K562 (cell line): Measurements from ENCODE around the gene ABCA1. TPM values are rescaled to one million over a fixed set of nuclear protein-coding genes. Genes with fewer than 3 reads are reported as not detected.

Experiments used
- ATAC-seq: fragments of 200-7000 bp; cut with Tn5 transposase; 3 replicates; pipeline ENCODE4 v1.9.1; 2020; ENCODE audit warnings: moderate library complexity
- BruUV-seq: library from RNA; stranded (reverse); fragments of 400-500 nt; replicated peaks from 2 replicates; lab custom pipeline; 2021; lab: Mats Ljungman, UMichigan
- CTCF ChIA-PET: fragments of 300-600 bp; formaldehyde crosslinking; extraction: SDS; loops from one replicate; lab custom pipeline; 2021; ENCODE audit warnings: low intra/inter-chr PET ratio; lab: Yijun Ruan, JAX
- POLR2A ChIA-PET: fragments of 300-600, 350-650 bp; sonication (Branson Sonifier 250); formaldehyde crosslinking; extraction: SDS; loops from one replicate; lab custom pipeline; 2021; ENCODE audit warnings: antibody characterized with exemption, inconsistent platforms; lab: Yijun Ruan, JAX
- DNase-seq, 4 experiments: peaks; one replicate each; pipeline versions ENCODE4 v3.0.0 to v3.0.0-alpha.2; 2011 to 2018; ENCODE audit warnings: low spot score in 3 of 4, mixed read lengths in 3 of 4; ENCODE audit errors: extremely low read depth in 1 of 4
- FAIRE-seq: peaks from 2 replicates; lab custom pipeline; 2011; peaks lifted over from hg19 to GRCh38; lab: Jason Lieb, UNC
- H2AFZ ChIP-seq: 2 replicates; pipeline ENCODE4 v1.6.0; 2011; ENCODE audit warnings: low read depth, low read length, control low read depth, inconsistent platforms
- H3K27ac ChIP-seq: fragments of 200-600 bp; 3 replicates; pipeline ENCODE4 v1.8.0; 2011; ENCODE audit warnings: low read depth, mild to moderate bottlenecking, control low read depth, inconsistent platforms, low read length, moderate library complexity, mixed read lengths; ENCODE audit errors: extremely low read depth
- H3K27me3 ChIP-seq, 2 experiments: fragments of 300-600 bp in 1 of 2; 2 replicates in 1 of 2; 3 replicates in 1 of 2; pipeline versions ENCODE4 v1.6.0 to v1.8.0; 2011; ENCODE audit warnings: inconsistent platforms in 2 of 2, low read length in 2 of 2, mild to moderate bottlenecking in 1 of 2, mixed read lengths in 1 of 2, moderate library complexity in 1 of 2; ENCODE audit not compliant: control insufficient read depth in 2 of 2, insufficient read depth in 2 of 2
- H3K36me3 ChIP-seq: fragments of 300-600 bp; 3 replicates; pipeline ENCODE4 v1.8.0; 2011; ENCODE audit warnings: mild to moderate bottlenecking, low read length, inconsistent platforms; ENCODE audit not compliant: control insufficient read depth, insufficient read depth
- H3K4me1 ChIP-seq, 2 experiments: fragments of 200-600 bp in 1 of 2; replicated peaks in 1 of 2; 2 replicates in 1 of 2; 3 replicates in 1 of 2; pipeline versions ENCODE4 v1.5.1 to v1.8.0; 2011; ENCODE audit warnings: inconsistent platforms in 2 of 2, low read length in 2 of 2, mild to moderate bottlenecking in 1 of 2, mixed read lengths in 1 of 2, moderate library complexity in 1 of 2; ENCODE audit not compliant: control insufficient read depth in 2 of 2, insufficient read depth in 2 of 2
- H3K4me2 ChIP-seq: 2 replicates; pipeline ENCODE4 v1.6.1; 2011; ENCODE audit warnings: low read length, control low read depth, inconsistent platforms, mixed read lengths; ENCODE audit not compliant: insufficient read depth
- H3K4me3 ChIP-seq: fragments of 200-600 bp; sonication (generic), shearing (Covaris generic); 2 replicates; pipeline ENCODE4 v1.5.1; 2016; ENCODE audit warnings: control low read depth, inconsistent platforms
- H3K79me2 ChIP-seq: fragments of 200-600 bp; 3 replicates; pipeline ENCODE4 v1.8.0; 2011; ENCODE audit warnings: low read length, inconsistent platforms; ENCODE audit not compliant: control insufficient read depth, insufficient read depth
- H3K9ac ChIP-seq, 2 experiments: 2 replicates each; pipeline versions ENCODE4 v1.6.0 to v1.6.1; 2011; ENCODE audit warnings: low read depth in 2 of 2, low read length in 2 of 2, control low read depth in 1 of 2, inconsistent platforms in 1 of 2, mild to moderate bottlenecking in 1 of 2, mixed read lengths in 1 of 2; ENCODE audit not compliant: insufficient read depth in 1 of 2
- H3K9me1 ChIP-seq: one replicate; pipeline ENCODE4 v1.6.0; 2011; ENCODE audit warnings: inconsistent platforms, mild to moderate bottlenecking, low read length, moderate library complexity; ENCODE audit not compliant: control insufficient read depth, insufficient read depth
- H3K9me3 ChIP-seq: replicated peaks from 2 replicates; pipeline ENCODE4 v1.5.1; 2011; ENCODE audit warnings: low read depth, low read length, inconsistent platforms; ENCODE audit not compliant: control insufficient read depth, insufficient read depth
- H4K20me1 ChIP-seq: replicated peaks from 2 replicates; pipeline ENCODE4 v1.6.1; 2011; ENCODE audit warnings: low read length, inconsistent platforms, mixed read lengths; ENCODE audit not compliant: control insufficient read depth, insufficient read depth
- CCNT2 ChIP-seq: IDR thresholded peaks from 2 replicates; pipeline ENCODE4 v1.6.1; 2011; ENCODE audit warnings: borderline replicate concordance, low read depth, mild to moderate bottlenecking, moderate library complexity, mixed read lengths, low read length; ENCODE audit not compliant: insufficient read length; ENCODE audit errors: extremely low read depth
- CLOCK ChIP-seq: fragments of 250-450 bp; sonication (Bioruptor Pico); IDR thresholded peaks from 2 replicates; pipeline ENCODE4 v1.4.0; 2020; ENCODE audit warnings: mild to moderate bottlenecking, moderate library complexity, borderline replicate concordance
- CREBBP ChIP-seq: IDR thresholded peaks from one replicate; pipeline ENCODE4 v1.6.1; 2012; ENCODE audit warnings: low read depth, mild to moderate bottlenecking, control low read depth, inconsistent platforms, low read length
- E2F3 ChIP-seq: fragments of 250-450 bp; sonication (Bioruptor Pico); IDR thresholded peaks from 2 replicates; pipeline ENCODE4 v1.4.0; 2020; ENCODE audit warnings: mild to moderate bottlenecking
- ETS2 ChIP-seq: IDR thresholded peaks from 2 replicates; pipeline ENCODE4 v1.6.1; 2016; ENCODE audit warnings: borderline replicate concordance, missing genetic modification characterization, mild to moderate bottlenecking, moderate library complexity, missing compliant biosample characterization; ENCODE audit not compliant: poor library complexity, severe bottlenecking
- FOXJ3 ChIP-seq: sonication (generic); formaldehyde crosslinking; IDR thresholded peaks from 2 replicates; pipeline ENCODE4 v1.4.0; 2020; ENCODE audit warnings: mild to moderate bottlenecking, missing genetic modification reagents
- KAT8 ChIP-seq: fragments of 450-650 bp; IDR thresholded peaks from 2 replicates; pipeline ENCODE4 v1.6.1; 2016; ENCODE audit warnings: low read depth, mild to moderate bottlenecking
- NRF1 ChIP-seq, 2 experiments: fragments of 450-650 bp; IDR thresholded peaks in 1 of 2; conservative IDR thresholded peaks in 1 of 2; 2 replicates each; pipeline ENCODE4 v1.6.1; 2014; ENCODE audit warnings: mild to moderate bottlenecking in 2 of 2
- PTBP1 ChIP-seq: fragments of 200-400 bp; formaldehyde crosslinking; IDR thresholded peaks from 2 replicates; pipeline ENCODE4 v1.6.1; 2017; ENCODE audit warnings: low read depth, low read length
- RAD51 ChIP-seq: fragments of 450-650 bp; IDR thresholded peaks from 2 replicates; pipeline ENCODE4 v1.7.1; 2016; ENCODE audit warnings: low read depth, mild to moderate bottlenecking, borderline replicate concordance
- SMARCE1 ChIP-seq: fragments of 450-650 bp; IDR thresholded peaks from 2 replicates; pipeline ENCODE4 v1.7.1; 2016; ENCODE audit warnings: mild to moderate bottlenecking
- THAP12 ChIP-seq: fragments of 250-450 bp; sonication (Bioruptor Pico); IDR thresholded peaks from 2 replicates; pipeline ENCODE4 v1.9.0; 2021; ENCODE audit warnings: mild to moderate bottlenecking, inconsistent platforms
- ZFPM2 ChIP-seq: fragments of 250-450 bp; sonication (Bioruptor Pico); IDR thresholded peaks from 2 replicates; pipeline ENCODE4 v1.5.1; 2022; ENCODE audit warnings: mild to moderate bottlenecking
- ZNF174 ChIP-seq: fragments of 250-450 bp; sonication (Bioruptor Pico); IDR thresholded peaks from 2 replicates; pipeline ENCODE4 v1.4.0; 2020; ENCODE audit warnings: mild to moderate bottlenecking
- ZNF584 ChIP-seq: fragments of 200-800 bp; sonication (Bioruptor generic); IDR thresholded peaks from 2 replicates; pipeline ENCODE4 v1.6.1; 2016; ENCODE audit warnings: low read depth, mild to moderate bottlenecking, missing genetic modification characterization, missing compliant biosample characterization
- WGBS: fragments of 100-300 bp; shearing (Covaris generic); methylation state at CpG from one replicate; pipeline ENCODE4 v1.1.6; 2016; ENCODE audit warnings: low coverage, mixed read lengths; ENCODE audit not compliant: insufficient coverage; ENCODE audit errors: missing lambda C conversion rate; 5-methylcytosine and 5-hydroxymethylcytosine counted together
- in situ Hi-C: fragments of 300-500 bp; cut with MboI; formaldehyde crosslinking; loops from 4 replicates; pipeline ENCODE4 v1.15.0; 2018; ENCODE audit warnings: inconsistent platforms, mixed read lengths
- intact Hi-C: fragments of 100-400 bp; cut with micrococcal nuclease; formaldehyde crosslinking; loops from 2 replicates; pipeline ENCODE4 v1.14.2; 2022
- polyA plus RNA-seq, 8 experiments: library from polyadenylated mRNA; depleted of rRNA in 4 of 8; stranded (reverse) in 5 of 8; unstranded in 3 of 8; fragments of >200 nt; fragmentation: Nextera tagmentation in 2 of 8; fragmentation: Illumina TruSeq in 1 of 8; extraction: Ambion mirVana in 2 of 8; extraction: Trizol in 1 of 8; gene quantifications; 2 replicates each; pipeline versions ENCODE4 v1.2.1 to v1.2.3, GENCODE V29; 2011 to 2014; ENCODE audit warnings: inconsistent platforms in 1 of 8, missing spikeins in 1 of 8
- total RNA-seq, 7 experiments: library from RNA; depleted of rRNA in 6 of 7; stranded (reverse); fragments of >200 nt in 6 of 7; fragmentation: Illumina TruSeq in 2 of 7; extraction: Trizol in 2 of 7; gene quantifications; 2 replicates each; pipeline versions ENCODE4 v1.2.1 to v1.2.3, GENCODE V29; 2011 to 2021; ENCODE audit warnings: low replicate concordance in 1 of 7

The ABCA1 gene
- total and polyA plus RNA-seq, 9 of the 15 experiments (the other 6 are each of a cell fraction or from before 2014, with no cell fraction given): under 0.01 to 0.18 (median 0.02) TPM; not detected in 5

- ChIA-PET POLR2A (interaction anchor here (0.7 kb wide), 1 partner anchor 80 kb away, joined by 3 read pairs; no protein-coding TSS in a partner anchor), CTCF (no interaction called here)
- in situ Hi-C loops (no loop called here), intact Hi-C loops (no loop called here)
- ATAC-seq (no peak), DNase-seq (no peak), FAIRE-seq (no peak)
- Histone ChIP-seq H3K27me3 (peaks cover 5 to 38% of the 10 kb centered on the region in 2 experiments; a peak in 4 of 5 replicates), H2AFZ (no peak overlapping the region), H3K4me1 (no peaks in the 10 kb centered on the region), H3K9me3 (no peaks in the 10 kb centered on the region), H3K4me3 (no peak overlapping the region), H3K9ac (no peak overlapping the region), H4K20me1 (no peaks in the 10 kb centered on the region), H3K79me2 (no peaks in the 10 kb centered on the region), H3K4me2 (no peak overlapping the region), H3K9me1 (no peaks in the 10 kb centered on the region), H3K36me3 (no peaks in the 10 kb centered on the region), H3K27ac (no peak overlapping the region)
- WGBS: 0% methylated on average over 7 of the region's 7 CpGs
- TF ChIP-seq ZNF584 (CRISPR knock-in tag) (no peak), ZNF174 (CRISPR knock-in tag) (no peak), PTBP1 (no peak), ZFPM2 (CRISPR knock-in tag) (no peak), KAT8 (no peak), RAD51 (no peak), CCNT2 (no peak), SMARCE1 (no peak), ETS2 (tag) (no peak), THAP12 (CRISPR knock-in tag) (no peak), E2F3 (CRISPR knock-in tag) (no peak), CREBBP (no peak), NRF1 (conservative IDR thresholded peaks at IDR 0.05 in 1 of 2, IDR thresholded peaks at IDR 0.05 in 1 of 2) (no peak), CLOCK (CRISPR knock-in tag) (no peak), FOXJ3 (CRISPR knock-in tag) (no peak)
- BruUV-seq: no TSS peak
Observed at GRCh38 chr9:104841601-104842141, 86.3 kb downstream of the ABCA1 start.
